ENCODE results near the gene PSMB5. TPM values are rescaled to one million over a fixed set of nuclear protein-coding genes. Genes with fewer than 3 reads are reported as not detected.

Gene PSMB5
- total and polyA plus RNA-seq, 2 of the 13 experiments (the other 11 are each of a cell fraction or from before 2014, with no cell fraction given) = 705 to 871 TPM

DNA sequence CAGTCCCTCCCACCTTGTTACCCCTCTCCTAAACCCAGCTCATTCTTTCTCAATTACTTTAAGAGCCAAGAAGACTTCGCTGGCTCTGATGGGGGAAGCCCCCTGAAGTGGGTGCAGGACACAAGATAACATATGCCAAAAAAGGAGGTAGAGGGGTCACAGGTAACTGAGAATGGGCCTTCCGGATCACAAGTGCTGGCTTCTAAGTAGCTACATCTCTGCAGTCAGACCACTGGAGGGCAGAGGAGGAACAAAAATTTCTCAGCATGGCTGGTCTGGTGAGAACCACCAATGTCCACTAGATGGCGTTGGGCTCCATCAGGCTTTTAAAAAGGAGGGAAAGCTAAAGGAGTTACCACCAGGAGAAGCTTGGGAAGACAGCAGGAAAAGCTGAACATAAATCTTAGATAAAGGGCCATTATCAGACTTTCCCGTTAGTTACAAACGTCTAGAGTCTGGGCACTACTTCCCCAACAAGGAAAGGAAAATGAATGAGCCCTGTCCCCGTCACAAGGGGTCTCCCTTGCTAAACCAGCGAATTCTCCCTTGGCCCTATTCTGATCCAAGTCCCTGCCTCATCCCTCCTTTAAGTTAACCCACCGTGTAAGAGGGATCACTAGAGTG, 34.2 kb upstream of the PSMB5 start (continued):
- TF ChIP-seq TP53 (CRISPR knock-in tag; conservative IDR thresholded peaks at IDR 0.05) (no peak), KLF6 (CRISPR knock-in tag; IDR thresholded peaks at IDR 0.05) (peak; percentile 89), FOXK2 (IDR thresholded peaks at IDR 0.05) (no peak), CHD4 (IDR thresholded peaks at IDR 0.05; ENCODE audit: borderline replicate concordance, low read length) (no peak), CC2D1A (CRISPR knock-in tag; IDR thresholded peaks at IDR 0.05) (peak; percentile 96; the same call in 1 of the 2 replicates), ZNF570 (CRISPR knock-in tag; IDR thresholded peaks at IDR 0.05; ENCODE audit: borderline replicate concordance) (no peak), ZBTB49 (CRISPR knock-in tag; IDR thresholded peaks at IDR 0.05; ENCODE audit: borderline replicate concordance) (no peak), HNRNPL (IDR thresholded peaks at IDR 0.05; ENCODE audit: low read depth, low read length) (no peak), SUZ12 (IDR thresholded peaks at IDR 0.05; ENCODE audit: low read depth, low read length) (0 out of 2 replicates have a peak, but pooled peaks have one; percentile 22), ZZZ3 (CRISPR knock-in tag; IDR thresholded peaks at IDR 0.05; ENCODE audit: borderline replicate concordance) (no peak), ZNF513 (CRISPR knock-in tag; conservative IDR thresholded peaks at IDR 0.05) (no peak), ZNF143 (CRISPR knock-in tag; IDR thresholded peaks at IDR 0.05) (0 out of 2 replicates have a peak, but pooled peaks have one; percentile 46), ZMYM4 (CRISPR knock-in tag; IDR thresholded peaks at IDR 0.05) (0 out of 2 replicates have a peak, but pooled peaks have one; percentile 49), ZNF232 (CRISPR knock-in tag; IDR thresholded peaks at IDR 0.05; ENCODE audit: borderline replicate concordance) (no peak), ZNF335 (CRISPR knock-in tag; IDR thresholded peaks at IDR 0.05) (peak; percentile 48; the same call in 1 of the 2 replicates), NKX3-1 (CRISPR knock-in tag; IDR thresholded peaks at IDR 0.05) (no peak), GZF1 (CRISPR knock-in tag; IDR thresholded peaks at IDR 0.05) (no peak), MATR3 (CRISPR knock-in tag; IDR thresholded peaks at IDR 0.05) (no peak)
- TF ChIP-seq, protein P1, sequence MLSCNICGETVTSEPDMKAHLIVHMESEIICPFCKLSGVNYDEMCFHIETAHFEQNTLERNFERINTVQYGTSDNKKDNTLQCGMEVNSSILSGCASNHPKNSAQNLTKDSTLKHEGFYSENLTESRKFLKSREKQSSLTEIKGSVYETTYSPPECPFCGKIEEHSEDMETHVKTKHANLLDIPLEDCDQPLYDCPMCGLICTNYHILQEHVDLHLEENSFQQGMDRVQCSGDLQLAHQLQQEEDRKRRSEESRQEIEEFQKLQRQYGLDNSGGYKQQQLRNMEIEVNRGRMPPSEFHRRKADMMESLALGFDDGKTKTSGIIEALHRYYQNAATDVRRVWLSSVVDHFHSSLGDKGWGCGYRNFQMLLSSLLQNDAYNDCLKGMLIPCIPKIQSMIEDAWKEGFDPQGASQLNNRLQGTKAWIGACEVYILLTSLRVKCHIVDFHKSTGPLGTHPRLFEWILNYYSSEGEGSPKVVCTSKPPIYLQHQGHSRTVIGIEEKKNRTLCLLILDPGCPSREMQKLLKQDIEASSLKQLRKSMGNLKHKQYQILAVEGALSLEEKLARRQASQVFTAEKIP (CRISPR knock-in tag; IDR thresholded peaks at IDR 0.05; ENCODE audit: borderline replicate concordance) = no peak
- TF ChIP-seq, protein P2, sequence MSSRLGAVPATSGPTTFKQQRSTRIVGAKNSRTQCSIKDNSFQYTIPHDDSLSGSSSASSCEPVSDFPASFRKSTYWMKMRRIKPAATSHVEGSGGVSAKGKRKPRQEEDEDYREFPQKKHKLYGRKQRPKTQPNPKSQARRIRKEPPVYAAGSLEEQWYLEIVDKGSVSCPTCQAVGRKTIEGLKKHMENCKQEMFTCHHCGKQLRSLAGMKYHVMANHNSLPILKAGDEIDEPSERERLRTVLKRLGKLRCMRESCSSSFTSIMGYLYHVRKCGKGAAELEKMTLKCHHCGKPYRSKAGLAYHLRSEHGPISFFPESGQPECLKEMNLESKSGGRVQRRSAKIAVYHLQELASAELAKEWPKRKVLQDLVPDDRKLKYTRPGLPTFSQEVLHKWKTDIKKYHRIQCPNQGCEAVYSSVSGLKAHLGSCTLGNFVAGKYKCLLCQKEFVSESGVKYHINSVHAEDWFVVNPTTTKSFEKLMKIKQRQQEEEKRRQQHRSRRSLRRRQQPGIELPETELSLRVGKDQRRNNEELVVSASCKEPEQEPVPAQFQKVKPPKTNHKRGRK (CRISPR knock-in tag; IDR thresholded peaks at IDR 0.05) = no peak
- TF ChIP-seq, protein P3, sequence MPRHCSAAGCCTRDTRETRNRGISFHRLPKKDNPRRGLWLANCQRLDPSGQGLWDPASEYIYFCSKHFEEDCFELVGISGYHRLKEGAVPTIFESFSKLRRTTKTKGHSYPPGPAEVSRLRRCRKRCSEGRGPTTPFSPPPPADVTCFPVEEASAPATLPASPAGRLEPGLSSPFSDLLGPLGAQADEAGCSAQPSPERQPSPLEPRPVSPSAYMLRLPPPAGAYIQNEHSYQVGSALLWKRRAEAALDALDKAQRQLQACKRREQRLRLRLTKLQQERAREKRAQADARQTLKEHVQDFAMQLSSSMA (CRISPR knock-in tag; IDR thresholded peaks at IDR 0.05) = no peak
- TF ChIP-seq, protein P4, sequence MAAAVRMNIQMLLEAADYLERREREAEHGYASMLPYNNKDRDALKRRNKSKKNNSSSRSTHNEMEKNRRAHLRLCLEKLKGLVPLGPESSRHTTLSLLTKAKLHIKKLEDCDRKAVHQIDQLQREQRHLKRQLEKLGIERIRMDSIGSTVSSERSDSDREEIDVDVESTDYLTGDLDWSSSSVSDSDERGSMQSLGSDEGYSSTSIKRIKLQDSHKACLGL (CRISPR knock-in tag; IDR thresholded peaks at IDR 0.05) = no peak
